SU-DHL-6 (cell line): ENCODE results near the gene RALGPS1.
"Not testable (repeated sequence)": the region's sequence is repeated elsewhere in the genome, so short reads cannot be mapped to it uniquely, and the experiment has no call there.

Source experiments
- H2AFZ ChIP-seq: fragments of 200-600 bp; sonication (generic); 2 replicates; pipeline ENCODE4 v1.6.1; 2014; ENCODE audit warnings: low read depth, mild to moderate bottlenecking, moderate library complexity, mixed read lengths, antibody characterized with exemption, low read length; ENCODE audit not compliant: severe bottlenecking
- H3F3A ChIP-seq: fragments of 200-600 bp; shearing (Covaris generic); 2 replicates; pipeline ENCODE4 v1.6.0; 2016; ENCODE audit warnings: antibody characterized with exemption, mild to moderate bottlenecking; ENCODE audit not compliant: insufficient read depth
- H3K27ac ChIP-seq: fragments of 200-600 bp; sonication (generic); 2 replicates; pipeline ENCODE4 v1.5.1; 2016; ENCODE audit warnings: low read depth, mild to moderate bottlenecking, low read length, moderate library complexity, mixed read lengths
- H3K27me3 ChIP-seq: fragments of 200-600 bp; sonication (generic), shearing (Covaris generic); 2 replicates; pipeline ENCODE4 v1.6.0; 2014; ENCODE audit warnings: mild to moderate bottlenecking, low read length
- H3K36me3 ChIP-seq: fragments of 200-600 bp; sonication (generic); 2 replicates; pipeline ENCODE4 v1.6.1; 2014; ENCODE audit warnings: mild to moderate bottlenecking, low read length, mixed read lengths
- H3K4me2 ChIP-seq: fragments of 300-600, 200-600 bp; shearing (Covaris generic), sonication (generic); 2 replicates; pipeline ENCODE4 v1.6.0; 2014; ENCODE audit warnings: low read length, low read depth, mild to moderate bottlenecking; ENCODE audit not compliant: poor library complexity, severe bottlenecking
- H3K4me3 ChIP-seq: fragments of 200-600 bp; sonication (generic); 2 replicates; pipeline ENCODE4 v1.5.1; 2014; ENCODE audit warnings: antibody characterized with exemption, low read length, mild to moderate bottlenecking, mixed read lengths; ENCODE audit not compliant: insufficient read depth, poor library complexity, severe bottlenecking
- H3K79me2 ChIP-seq: fragments of 200-600 bp; sonication (generic); 2 replicates; pipeline ENCODE4 v1.6.1; 2014; ENCODE audit warnings: mild to moderate bottlenecking, low read length, moderate library complexity; ENCODE audit not compliant: insufficient read depth
- H3K9ac ChIP-seq: fragments of 200-600 bp; sonication (generic); 2 replicates; pipeline ENCODE4 v1.7.0; 2014; ENCODE audit warnings: mild to moderate bottlenecking, low read length
- H3K9me2 ChIP-seq: fragments of 200-600 bp; sonication (generic); replicated peaks from 2 replicates; pipeline ENCODE4 v1.6.1; 2014; ENCODE audit warnings: low read length; ENCODE audit not compliant: insufficient read depth
- H3K9me3 ChIP-seq: fragments of 200-600 bp; sonication (generic); 2 replicates; pipeline ENCODE4 v1.6.1; 2014; ENCODE audit warnings: low read length, mixed read lengths; ENCODE audit not compliant: insufficient read depth
- H4K20me1 ChIP-seq: fragments of 200-600 bp; sonication (generic); 2 replicates; pipeline ENCODE4 v1.6.1; 2014; ENCODE audit warnings: low read depth, mild to moderate bottlenecking, antibody characterized with exemption, low read length, moderate library complexity, mixed read lengths
- EZH2phosphoT487 ChIP-seq: fragments of 200-600 bp; sonication (generic), shearing (Covaris generic); conservative IDR thresholded peaks from 2 replicates; pipeline ENCODE4 v1.6.1; 2018; ENCODE audit warnings: mild to moderate bottlenecking, antibody characterized with exemption, low read length, moderate library complexity, mixed read lengths
- TF ChIP-seq, protein P1 (sequence below): fragments of 200-600 bp; sonication (generic); IDR thresholded peaks from one replicate; pipeline ENCODE4 v1.5.1; 2017; ENCODE audit warnings: antibody characterized with exemption, mild to moderate bottlenecking, low read length, moderate library complexity; ENCODE audit not compliant: insufficient read depth, poor library complexity, severe bottlenecking

The RALGPS1 gene

DNA sequence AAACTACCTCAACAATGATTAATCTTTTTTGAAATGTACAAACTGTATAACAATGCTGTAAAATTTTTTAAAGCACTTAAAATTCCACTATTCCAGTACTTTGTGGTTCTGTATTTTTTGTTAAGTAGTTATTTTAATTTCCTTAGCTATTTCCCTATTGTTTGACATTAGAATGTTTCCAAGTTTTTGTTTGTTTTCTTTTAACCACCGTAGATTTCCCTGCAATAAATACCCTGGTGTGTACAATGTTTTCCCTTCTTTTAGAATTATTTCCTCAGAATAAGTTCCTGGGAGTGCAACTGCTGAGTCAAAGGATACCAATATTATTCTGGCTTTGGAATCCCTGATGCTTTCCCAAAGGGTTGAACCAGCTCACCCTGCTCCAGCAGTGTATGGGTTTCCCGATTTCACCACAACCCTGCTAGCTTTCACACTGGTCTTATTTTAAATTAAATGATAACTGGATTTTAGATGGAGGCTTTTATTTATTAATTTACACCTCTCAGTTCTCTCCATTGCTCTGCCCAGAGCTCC is 228.4 kb downstream of the RALGPS1 start:
- H3K79me2 ChIP-seq = no peaks in the 10 kb centered on the region
- H3K4me3 ChIP-seq = no peak overlapping the region
- no peaks in the 10 kb centered on the region for H3K9me3 ChIP-seq
- H4K20me1 ChIP-seq = no peaks in the 10 kb centered on the region
- no peaks in the 10 kb centered on the region for H3K36me3 ChIP-seq
- TF ChIP-seq EZH2phosphoT487 = no peak
- TF ChIP-seq, protein P1, sequence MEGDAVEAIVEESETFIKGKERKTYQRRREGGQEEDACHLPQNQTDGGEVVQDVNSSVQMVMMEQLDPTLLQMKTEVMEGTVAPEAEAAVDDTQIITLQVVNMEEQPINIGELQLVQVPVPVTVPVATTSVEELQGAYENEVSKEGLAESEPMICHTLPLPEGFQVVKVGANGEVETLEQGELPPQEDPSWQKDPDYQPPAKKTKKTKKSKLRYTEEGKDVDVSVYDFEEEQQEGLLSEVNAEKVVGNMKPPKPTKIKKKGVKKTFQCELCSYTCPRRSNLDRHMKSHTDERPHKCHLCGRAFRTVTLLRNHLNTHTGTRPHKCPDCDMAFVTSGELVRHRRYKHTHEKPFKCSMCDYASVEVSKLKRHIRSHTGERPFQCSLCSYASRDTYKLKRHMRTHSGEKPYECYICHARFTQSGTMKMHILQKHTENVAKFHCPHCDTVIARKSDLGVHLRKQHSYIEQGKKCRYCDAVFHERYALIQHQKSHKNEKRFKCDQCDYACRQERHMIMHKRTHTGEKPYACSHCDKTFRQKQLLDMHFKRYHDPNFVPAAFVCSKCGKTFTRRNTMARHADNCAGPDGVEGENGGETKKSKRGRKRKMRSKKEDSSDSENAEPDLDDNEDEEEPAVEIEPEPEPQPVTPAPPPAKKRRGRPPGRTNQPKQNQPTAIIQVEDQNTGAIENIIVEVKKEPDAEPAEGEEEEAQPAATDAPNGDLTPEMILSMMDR = no peak
- H3K27me3 ChIP-seq = no peaks in the 10 kb centered on the region
- H3F3A ChIP-seq = no peaks in the 10 kb centered on the region
- H2AFZ ChIP-seq = no peak overlapping the region
- H3K9ac ChIP-seq = no peak overlapping the region
- no peak overlapping the region for H3K4me2 ChIP-seq
- H3K9me2 ChIP-seq = no peaks in the 10 kb centered on the region
- no peak overlapping the region for H3K27ac ChIP-seq

- H3K9me2 ChIP-seq = no peaks in the 10 kb centered on the region
- no peaks in the 10 kb centered on the region for H3K79me2 ChIP-seq
- no peak overlapping the region for H2AFZ ChIP-seq
- no peak overlapping the region for H3K27ac ChIP-seq
- no peaks in the 10 kb centered on the region for H3F3A ChIP-seq
- no peaks in the 10 kb centered on the region for H3K36me3 ChIP-seq
- no peaks in the 10 kb centered on the region for H4K20me1 ChIP-seq
- H3K4me3 ChIP-seq = no peak overlapping the region
- H3K9me3 ChIP-seq = no peaks in the 10 kb centered on the region
- no peak overlapping the region for H3K9ac ChIP-seq
- TF ChIP-seq EZH2phosphoT487 = no peak
- TF ChIP-seq, protein P1 = no peak
- no peaks in the 10 kb centered on the region for H3K27me3 ChIP-seq
- no peak overlapping the region for H3K4me2 ChIP-seq
Measured at GRCh38 chr9:127143920-127144465, 229.4 kb downstream of the RALGPS1 start.

DNA sequence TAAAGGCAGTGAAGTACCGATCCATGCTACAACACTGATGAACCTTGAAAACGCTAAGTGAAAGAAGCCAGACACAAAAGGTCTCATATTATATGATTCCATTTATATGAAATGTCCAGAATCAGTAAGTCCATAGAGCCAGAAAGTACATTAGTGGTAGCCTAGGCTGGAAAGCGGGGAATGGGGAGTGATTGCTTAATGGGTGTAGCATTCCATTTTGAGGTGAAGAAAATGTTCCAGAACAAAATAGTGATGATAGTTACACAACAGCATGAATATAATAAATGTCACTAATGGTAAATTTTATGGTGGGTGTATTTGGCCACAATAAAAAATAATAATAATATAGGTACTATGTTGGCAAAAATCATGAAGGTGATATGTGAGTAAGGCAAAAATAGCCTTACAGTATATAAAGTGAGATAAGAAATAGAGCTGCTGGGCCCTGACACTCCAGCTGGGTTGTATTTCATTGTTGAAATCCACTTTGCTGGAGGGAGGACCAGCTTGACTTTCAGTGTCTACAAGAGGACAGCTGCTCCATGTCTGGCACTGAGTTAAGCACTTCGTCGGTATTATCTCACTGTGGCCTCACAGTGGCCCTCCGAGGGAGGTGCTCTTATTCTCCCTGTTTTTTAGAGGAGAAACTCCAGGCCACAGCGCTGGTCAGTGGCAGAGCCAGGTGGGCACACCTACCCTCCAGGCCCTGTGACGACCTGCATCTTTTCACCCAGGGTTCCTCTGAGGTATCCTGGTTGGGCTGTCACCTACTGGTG is 230.3 kb downstream of the RALGPS1 start:
- Histone ChIP-seq H3K27ac (no peak overlapping the region), H3K27me3 (no peaks in the 10 kb centered on the region), H3F3A (no peaks in the 10 kb centered on the region), H3K9me2 (no peaks in the 10 kb centered on the region), H3K9ac (no peak overlapping the region), H3K9me3 (no peaks in the 10 kb centered on the region), H3K4me2 (no peak overlapping the region), H3K79me2 (no peaks in the 10 kb centered on the region), H2AFZ (no peak overlapping the region), H3K4me3 (no peak overlapping the region), H3K36me3 (no peaks in the 10 kb centered on the region), H4K20me1 (no peaks in the 10 kb centered on the region)
- TF ChIP-seq EZH2phosphoT487 = no peak
- TF ChIP-seq, protein P1 = no peak

DNA sequence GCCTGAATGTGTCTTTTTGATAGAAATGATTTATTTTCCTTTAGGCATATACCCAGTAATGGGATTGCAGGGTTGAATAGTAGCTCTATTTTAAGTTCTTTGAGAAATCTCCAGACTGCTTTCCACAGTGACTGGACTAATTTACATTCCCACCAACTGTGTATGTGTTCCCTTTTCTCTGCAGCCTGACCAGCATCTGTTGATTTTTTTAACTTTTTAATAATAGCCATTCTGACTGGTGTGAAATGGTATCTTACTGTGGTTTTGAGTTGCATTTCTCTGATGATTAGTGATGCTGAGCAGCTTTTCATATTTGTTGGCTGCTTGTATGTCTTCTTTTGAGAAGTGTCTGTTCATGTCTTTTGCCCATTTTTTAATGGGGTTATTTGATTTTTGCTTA is 232.3 kb downstream of the RALGPS1 start:
- not testable (repeated sequence) for H2AFZ ChIP-seq, H3K36me3 ChIP-seq, H3K4me3 ChIP-seq, H3K9me2 ChIP-seq, H3F3A ChIP-seq, H3K27me3 ChIP-seq, H3K9ac ChIP-seq, H3K4me2 ChIP-seq, H3K27ac ChIP-seq, H4K20me1 ChIP-seq, H3K79me2 ChIP-seq, H3K9me3 ChIP-seq
